Motor neuron (in vitro differentiated cells): ENCODE results near the gene OR4A47. TPM values are rescaled to one million over a fixed set of nuclear protein-coding genes. Genes with fewer than 3 reads are reported as not detected.
"Not testable (repeated sequence)": the region's sequence is repeated elsewhere in the genome, so short reads cannot be mapped to it uniquely, and the experiment has no call there.

Experiments
- ATAC-seq, 8 experiments: fragments of 200-7000 bp; cut with Tn5 transposase; replicated peaks in 6 of 8; 2 replicates each; pipeline ENCODE4 v1.8.0; 2021; ENCODE audit warnings: mild to moderate bottlenecking in 8 of 8, moderate library complexity in 8 of 8
- H3K27ac ChIP-seq, 2 donors: fragments of 250-450 bp; sonication (Bioruptor Pico); 2 replicates each; pipeline ENCODE4 v1.9.0; 2021; ENCODE audit warnings: antibody characterized with exemption in 2 of 2, mild to moderate bottlenecking in 2 of 2, moderate library complexity in 1 of 2
- H3K4me1 ChIP-seq, 2 donors: fragments of 250-450 bp; sonication (Bioruptor Pico); replicated peaks in 1 of 2; 2 replicates each; pipeline ENCODE4 v1.6.1; 2021; ENCODE audit warnings: antibody characterized with exemption in 2 of 2, mild to moderate bottlenecking in 2 of 2, moderate library complexity in 1 of 2
- H3K4me3 ChIP-seq, 5 donors: fragments of 250-450 bp; sonication (Bioruptor Pico); 2 replicates each; pipeline ENCODE4 v1.9.0; 2021; ENCODE audit warnings: antibody characterized with exemption in 5 of 5, mild to moderate bottlenecking in 5 of 5, moderate library complexity in 4 of 5
- WGBS, 10 experiments: fragments of 450-650 bp; shearing (Covaris generic); methylation state at CpG; one replicate each; pipeline ENCODE4 v1.0.0; 2022; 5-methylcytosine and 5-hydroxymethylcytosine counted together
- in situ Hi-C, 9 experiments: fragments of 400-800 bp; cut with MboI; loops; one replicate each; pipeline ENCODE4 v1.15.0; 2021; ENCODE audit warnings: low sequenced_read_pairs in 9 of 9, low pct_unique_long_range_greater_than_20kb in 2 of 9; ENCODE audit not compliant: unreplicated experiment in 9 of 9
- total RNA-seq, 8 experiments: library from RNA; unstranded; fragments of 300-600 nt; gene quantifications; 2 replicates each; pipeline versions ENCODE4 v1.2.3 to v1.2.4, GENCODE V29; 2022

The OR4A47 gene
- total RNA-seq = under 1 TPM in 1 of 8 experiments, not detected in 7; 0.47 TPM

- ATAC-seq, H3K4me3 ChIP-seq, H3K4me1 ChIP-seq, in situ Hi-C loops, H3K27ac ChIP-seq: not testable (repeated sequence)
Measured at GRCh38 chr11:48488493-48488892, at the start of gene OR4A47. OR4A47 (plus strand) TSS chr11:48488793; CDS start chr11:48488793, 0 bp downstream.

GRCh38 chr11:48455909-48456308 is 32.7 kb upstream of the OR4A47 start:
- H3K27ac ChIP-seq, H3K4me3 ChIP-seq, H3K4me1 ChIP-seq, in situ Hi-C loops, ATAC-seq: not testable (repeated sequence)
- 25 to 83% (median 53%) methylated on average over 1 to 2 of the region's 3 CpGs; no CpG with 5 or more reads in 5 of the 10 experiments for WGBS, 10 experiments

GRCh38 chr11:48473966-48474365 is 14.6 kb upstream of the OR4A47 start:
- ATAC-seq, H3K27ac ChIP-seq, H3K4me1 ChIP-seq, H3K4me3 ChIP-seq, in situ Hi-C loops: not testable (repeated sequence)
- 0 to 66% (median 24%) methylated on average over 1 to 2 of the region's 2 CpGs; no CpG with 5 or more reads in 1 of the 10 experiments for WGBS, 10 experiments

GRCh38 chr11:48474703-48475102 is 13.9 kb upstream of the OR4A47 start:
- in situ Hi-C loops, H3K4me3 ChIP-seq, H3K4me1 ChIP-seq, ATAC-seq, H3K27ac ChIP-seq: not testable (repeated sequence)
- WGBS, 10 experiments = 70 to 83% methylated on average over 1 to 3 of the region's 6 CpGs; no CpG with 5 or more reads in 8 of the 10 experiments

- in situ Hi-C loops, H3K4me3 ChIP-seq, H3K4me1 ChIP-seq, ATAC-seq, H3K27ac ChIP-seq: not testable (repeated sequence)
Measured at GRCh38 chr11:48506169-48506568, 17.6 kb downstream of the OR4A47 start.

GRCh38 chr11:48538991-48539390 is 50.4 kb downstream of the OR4A47 start:
- 0 to 67% (median 20%) methylated on average over 1 to 2 of the region's 2 CpGs; no CpG with 5 or more reads in 1 of the 10 experiments for WGBS, 10 experiments
- H3K27ac ChIP-seq = no peak overlapping the region
- H3K4me1 ChIP-seq = no peaks in the 10 kb centered on the region
- ATAC-seq = no peak
- in situ Hi-C loops = no loop called here
- no peak overlapping the region for H3K4me3 ChIP-seq

Other genes starting within 250 kb of the OR4A47 start
- not detected for gene OR4X2, start 243.7 kb upstream of the OR4A47 start, total RNA-seq
- not detected for gene OR4X1, start 224.9 kb upstream of the OR4A47 start, total RNA-seq
- gene OR4S1, start 182.6 kb upstream of the OR4A47 start, total RNA-seq = under 1 TPM in 1 of 8 experiments, not detected in 7; 0.76 TPM
- gene OR4C3, start 163.9 kb upstream of the OR4A47 start, total RNA-seq = under 1 TPM in 1 of 8 experiments, not detected in 7; 0.21 TPM
- under 1 TPM in 2 of 8 experiments, not detected in 6; 0.33 to 0.62 TPM for gene OR4C5, start 122.3 kb upstream of the OR4A47 start, total RNA-seq